Spinal cord (tissue), 10 donors: ENCODE data around the gene TMEM170A. TPM values are rescaled to one million over a fixed set of nuclear protein-coding genes. Genes with fewer than 3 reads are reported as not detected.

Source experiments
- DNase-seq, 6 donors: peaks; one replicate each; pipeline versions ENCODE4 v3.0.0 to v3.0.0-alpha.2; 2013 to 2015; ENCODE audit warnings: low spot score in 6 of 6, low read depth in 4 of 6
- H3K27ac ChIP-seq: one replicate; pipeline ENCODE4 v1.5.1; 2013; ENCODE audit warnings: low read depth, low read length, control low read depth
- H3K27me3 ChIP-seq: one replicate; pipeline ENCODE4 v1.6.1; 2013; ENCODE audit warnings: low read length; ENCODE audit not compliant: control insufficient read depth, insufficient read depth
- H3K36me3 ChIP-seq: one replicate; pipeline ENCODE4 v1.6.1; 2013; ENCODE audit warnings: low read length; ENCODE audit not compliant: control insufficient read depth, insufficient read depth
- H3K4me1 ChIP-seq: one replicate; pipeline ENCODE4 v1.6.1; 2013; ENCODE audit warnings: low read length; ENCODE audit not compliant: control insufficient read depth, insufficient read depth
- H3K4me3 ChIP-seq: one replicate; pipeline ENCODE4 v1.5.1; 2013; ENCODE audit warnings: low read depth, low read length, control low read depth
- H3K9me3 ChIP-seq: one replicate; pipeline ENCODE4 v1.6.1; 2013; ENCODE audit warnings: low read length; ENCODE audit not compliant: control insufficient read depth, insufficient read depth
- WGBS: methylation state at CpG from one replicate; pipeline ENCODE4 v1.1.5; 2013; ENCODE audit warnings: missing lambda C conversion rate; ENCODE audit not compliant: insufficient coverage; 5-methylcytosine and 5-hydroxymethylcytosine counted together
- polyA plus RNA-seq, 2 donors: library from polyadenylated mRNA; unstranded; fragments of 120-200 nt; gene quantifications; one replicate each; pipeline ENCODE4 v1.2.1, GENCODE V29; 2013; ENCODE audit not compliant: insufficient read length in 2 of 2
- total RNA-seq, 2 donors: library from RNA; depleted of rRNA in 1 of 2; stranded (reverse); fragments of 120-200 nt in 1 of 2; fragments of >200 nt in 1 of 2; gene quantifications; one replicate each; pipeline versions ENCODE4 v1.2.3 to v1.2.4, GENCODE V29; 2013 to 2014
- donor health status: healthy.

Gene TMEM170A
- total and polyA plus RNA-seq, 4 donors, result 35.4 to 60.6 (median 37.6) TPM

GRCh38 chr16:75482434-75483205 lies 18.1 kb upstream of the TMEM170A start:
- Histone ChIP-seq H3K4me1 (no peaks in the 10 kb centered on the region), H3K27ac (no peak overlapping the region), H3K36me3 (peaks cover 31% of the 10 kb centered on the region), H3K4me3 (no peak overlapping the region), H3K27me3 (no peaks in the 10 kb centered on the region), H3K9me3 (no peaks in the 10 kb centered on the region)
- 79% methylated on average over 12 of the region's 14 CpGs for WGBS
- no peak for DNase-seq

GRCh38 chr16:75481475-75481874 lies 17.0 kb upstream of the TMEM170A start:
- no peak overlapping the region for H3K4me3 ChIP-seq
- 81% methylated on average over 7 of the region's 7 CpGs for WGBS
- no peaks in the 10 kb centered on the region for H3K27me3 ChIP-seq
- DNase-seq, result no peak
- H3K9me3 ChIP-seq, result no peaks in the 10 kb centered on the region
- peaks cover 32% of the 10 kb centered on the region for H3K36me3 ChIP-seq
- no peak overlapping the region for H3K27ac ChIP-seq
- no peaks in the 10 kb centered on the region for H3K4me1 ChIP-seq

GRCh38 chr16:75479421-75479990 lies 15.0 kb upstream of the TMEM170A start:
- DNase-seq, result no peak
- Histone ChIP-seq H3K9me3 (no peaks in the 10 kb centered on the region), H3K27me3 (no peaks in the 10 kb centered on the region), H3K27ac (no peak overlapping the region), H3K4me3 (no peak overlapping the region), H3K4me1 (no peaks in the 10 kb centered on the region), H3K36me3 (peaks cover 29% of the 10 kb centered on the region)
- WGBS, result 95% methylated on average over 45 of the region's 47 CpGs

GRCh38 chr16:75478480-75479345 lies 14.2 kb upstream of the TMEM170A start:
- Histone ChIP-seq H3K9me3 (no peaks in the 10 kb centered on the region), H3K4me3 (no peak overlapping the region), H3K27ac (no peak overlapping the region), H3K27me3 (no peaks in the 10 kb centered on the region), H3K4me1 (no peaks in the 10 kb centered on the region), H3K36me3 (peaks cover 29% of the 10 kb centered on the region)
- no peak for DNase-seq
- WGBS, result 97% methylated on average over 79 of the region's 80 CpGs

GRCh38 chr16:75477680-75478473 lies 13.4 kb upstream of the TMEM170A start:
- Histone ChIP-seq H3K27me3 (no peaks in the 10 kb centered on the region), H3K4me3 (no peak overlapping the region), H3K36me3 (peaks cover 29% of the 10 kb centered on the region), H3K9me3 (no peaks in the 10 kb centered on the region), H3K4me1 (no peaks in the 10 kb centered on the region), H3K27ac (no peak overlapping the region)
- 70% methylated on average over 3 of the region's 4 CpGs for WGBS
- no peak for DNase-seq

- 93% methylated on average over 2 of the region's 8 CpGs for WGBS
- Histone ChIP-seq H3K4me1 (no peaks in the 10 kb centered on the region), H3K27ac (no peak overlapping the region), H3K9me3 (no peaks in the 10 kb centered on the region), H3K36me3 (peaks cover 29% of the 10 kb centered on the region), H3K4me3 (no peak overlapping the region), H3K27me3 (no peaks in the 10 kb centered on the region)
- no peak for DNase-seq
Measured at GRCh38 chr16:75476817-75477216, 12.3 kb upstream of the TMEM170A start.

GRCh38 chr16:75475420-75475847 lies 10.9 kb upstream of the TMEM170A start:
- no peak overlapping the region for H3K4me3 ChIP-seq
- H3K27me3 ChIP-seq, result no peaks in the 10 kb centered on the region
- H3K9me3 ChIP-seq, result no peaks in the 10 kb centered on the region
- H3K27ac ChIP-seq, result no peak overlapping the region
- WGBS, result 81% methylated on average over 2 of the region's 2 CpGs
- no peak for DNase-seq
- no peaks in the 10 kb centered on the region for H3K4me1 ChIP-seq
- peaks cover 24% of the 10 kb centered on the region for H3K36me3 ChIP-seq

GRCh38 chr16:75472908-75473877 lies 8.7 kb upstream of the TMEM170A start:
- no peak for DNase-seq
- H3K4me1 ChIP-seq, result no peaks in the 10 kb centered on the region
- H3K9me3 ChIP-seq, result no peaks in the 10 kb centered on the region
- no peak overlapping the region for H3K27ac ChIP-seq
- H3K4me3 ChIP-seq, result no peak overlapping the region
- peaks cover 7% of the 10 kb centered on the region for H3K36me3 ChIP-seq
- WGBS, result 97% methylated on average over 15 of the region's 17 CpGs
- no peaks in the 10 kb centered on the region for H3K27me3 ChIP-seq
